SK-N-SH treated with all-trans-retinoic acid at 6 μM for 48 hours (cell line): ENCODE measurements around the gene TNIP1.

Experiments used
- ATAC-seq: fragments of 200-7000 bp; cut with Tn5 transposase; 3 replicates; pipeline ENCODE4 v1.9.1; 2020; ENCODE audit warnings: mild to moderate bottlenecking, moderate library complexity
- ARNTL ChIP-seq: fragments of 450-650 bp; formaldehyde crosslinking; IDR thresholded peaks from 2 replicates; pipeline ENCODE4 v1.5.0; 2020; ENCODE audit warnings: low read depth, mild to moderate bottlenecking, moderate library complexity, borderline replicate concordance
- BACH2 ChIP-seq: fragments of 250-450 bp; sonication (Bioruptor Pico); IDR thresholded peaks from 2 replicates; pipeline ENCODE4 v1.9.0; 2021; ENCODE audit warnings: mild to moderate bottlenecking, borderline replicate concordance
- CSDC2 ChIP-seq: fragments of 250-450 bp; sonication (Bioruptor Pico); IDR thresholded peaks from 2 replicates; pipeline ENCODE4 v1.5.0; 2020; ENCODE audit warnings: mild to moderate bottlenecking, moderate library complexity
- ESRRG ChIP-seq: fragments of 250-450 bp; sonication (Bioruptor Pico); IDR thresholded peaks from 2 replicates; pipeline ENCODE4 v1.6.1; 2021; ENCODE audit warnings: mild to moderate bottlenecking
- GLIS3 ChIP-seq: fragments of 250-450 bp; sonication (Bioruptor Pico); IDR thresholded peaks from 2 replicates; pipeline ENCODE4 v1.5.0; 2020; ENCODE audit warnings: mild to moderate bottlenecking, moderate library complexity
- OSR1 ChIP-seq: fragments of 250-450 bp; sonication (Bioruptor Pico); IDR thresholded peaks from 2 replicates; pipeline ENCODE4 v1.8.0; 2022; ENCODE audit warnings: moderate library complexity, mild to moderate bottlenecking, inconsistent platforms
- PPARA ChIP-seq: fragments of 250-450 bp; sonication (Bioruptor Pico); IDR thresholded peaks from 2 replicates; pipeline ENCODE4 v1.5.0; 2020; ENCODE audit warnings: mild to moderate bottlenecking, borderline replicate concordance
- RARB ChIP-seq: fragments of 250-450 bp; sonication (Bioruptor Pico); IDR thresholded peaks from 2 replicates; pipeline ENCODE4 v1.8.0; 2021; ENCODE audit warnings: mild to moderate bottlenecking, moderate library complexity
- SNAI2 ChIP-seq: fragments of 250-450 bp; sonication (Bioruptor Pico); IDR thresholded peaks from 2 replicates; pipeline ENCODE4 v1.5.0; 2020; ENCODE audit warnings: mild to moderate bottlenecking, moderate library complexity
- TCF4 ChIP-seq: fragments of 250-450 bp; sonication (Bioruptor Pico); IDR thresholded peaks from 2 replicates; pipeline ENCODE4 v1.8.0; 2021; ENCODE audit warnings: mild to moderate bottlenecking, moderate library complexity, borderline replicate concordance
- TOX ChIP-seq: fragments of 250-450 bp; sonication (Bioruptor Pico); IDR thresholded peaks from 2 replicates; pipeline ENCODE4 v1.8.0; 2021; ENCODE audit warnings: mild to moderate bottlenecking, moderate library complexity, borderline replicate concordance
- ZC3H10 ChIP-seq: fragments of 250-450 bp; sonication (Bioruptor Pico); IDR thresholded peaks from 2 replicates; pipeline ENCODE4 v1.5.1; 2021; ENCODE audit warnings: mild to moderate bottlenecking, moderate library complexity
- ZFP3 ChIP-seq: fragments of 250-450 bp; sonication (Bioruptor Pico); IDR thresholded peaks from 2 replicates; pipeline ENCODE4 v1.5.0; 2020; ENCODE audit warnings: mild to moderate bottlenecking, moderate library complexity
- ZFP30 ChIP-seq: fragments of 450-650 bp; formaldehyde crosslinking; IDR thresholded peaks from 2 replicates; pipeline ENCODE4 v1.5.0; 2022; ENCODE audit warnings: mild to moderate bottlenecking, moderate library complexity
- ZNF565 ChIP-seq: fragments of 450-650 bp; formaldehyde crosslinking; conservative IDR thresholded peaks from 2 replicates; pipeline ENCODE4 v1.5.0; 2020; ENCODE audit warnings: low read depth, mild to moderate bottlenecking, moderate library complexity
- ZNF70 ChIP-seq: fragments of 450-650 bp; formaldehyde crosslinking; IDR thresholded peaks from 2 replicates; pipeline ENCODE4 v1.5.0; 2020; ENCODE audit warnings: mild to moderate bottlenecking, moderate library complexity
- ZNF8 ChIP-seq: fragments of 450-650 bp; formaldehyde crosslinking; IDR thresholded peaks from 2 replicates; pipeline ENCODE4 v1.5.0; 2020; ENCODE audit warnings: mild to moderate bottlenecking, moderate library complexity
- TF ChIP-seq, protein P1 (sequence below): fragments of 250-450 bp; sonication (Bioruptor Pico); IDR thresholded peaks from 2 replicates; pipeline ENCODE4 v1.5.1; 2020; ENCODE audit warnings: low read depth, mild to moderate bottlenecking, moderate library complexity
- TF ChIP-seq, protein P2 (sequence below): fragments of 250-450 bp; sonication (Bioruptor Pico); IDR thresholded peaks from 2 replicates; pipeline ENCODE4 v1.5.0; 2020; ENCODE audit warnings: mild to moderate bottlenecking, moderate library complexity
- TF ChIP-seq, protein P3 (sequence below): fragments of 250-450 bp; sonication (Bioruptor Pico); IDR thresholded peaks from 2 replicates; pipeline ENCODE4 v1.8.0; 2020; ENCODE audit warnings: mild to moderate bottlenecking, moderate library complexity, borderline replicate concordance
- TF ChIP-seq, protein P4 (sequence below): fragments of 250-450 bp; sonication (Bioruptor Pico); IDR thresholded peaks from 2 replicates; pipeline ENCODE4 v1.8.0; 2021; ENCODE audit warnings: low read depth, mild to moderate bottlenecking, moderate library complexity, borderline replicate concordance
- TF ChIP-seq, protein P5 (sequence below): fragments of 250-450 bp; sonication (Bioruptor Pico); IDR thresholded peaks from 2 replicates; pipeline ENCODE4 v1.5.1; 2021; ENCODE audit warnings: mild to moderate bottlenecking, moderate library complexity

TNIP1 gene

DNA sequence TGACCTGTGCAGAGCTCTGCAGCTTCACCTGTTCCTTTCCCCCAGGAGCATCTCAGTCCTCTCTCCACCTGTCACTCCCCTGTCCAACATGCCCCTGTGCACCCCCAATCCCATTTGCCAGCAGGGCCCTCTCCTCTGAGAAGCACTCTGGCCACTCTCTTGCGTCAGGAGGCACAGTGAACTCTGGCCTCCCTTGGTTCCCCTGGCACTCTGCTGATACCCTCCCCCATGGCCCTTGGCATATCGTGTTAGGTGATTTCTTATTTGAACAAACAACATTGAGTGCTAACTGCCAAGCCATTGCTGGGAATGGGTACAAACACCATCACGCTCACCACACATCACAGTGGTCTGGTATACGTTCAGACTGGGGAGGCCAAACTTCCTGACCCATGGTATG, 20.9 kb upstream of the TNIP1 start:
- no peak for ATAC-seq
- TF ChIP-seq, protein P1, sequence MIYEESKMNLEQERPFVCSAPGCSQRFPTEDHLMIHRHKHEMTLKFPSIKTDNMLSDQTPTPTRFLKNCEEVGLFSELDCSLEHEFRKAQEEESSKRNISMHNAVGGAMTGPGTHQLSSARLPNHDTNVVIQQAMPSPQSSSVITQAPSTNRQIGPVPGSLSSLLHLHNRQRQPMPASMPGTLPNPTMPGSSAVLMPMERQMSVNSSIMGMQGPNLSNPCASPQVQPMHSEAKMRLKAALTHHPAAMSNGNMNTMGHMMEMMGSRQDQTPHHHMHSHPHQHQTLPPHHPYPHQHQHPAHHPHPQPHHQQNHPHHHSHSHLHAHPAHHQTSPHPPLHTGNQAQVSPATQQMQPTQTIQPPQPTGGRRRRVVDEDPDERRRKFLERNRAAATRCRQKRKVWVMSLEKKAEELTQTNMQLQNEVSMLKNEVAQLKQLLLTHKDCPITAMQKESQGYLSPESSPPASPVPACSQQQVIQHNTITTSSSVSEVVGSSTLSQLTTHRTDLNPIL (CRISPR knock-in tag): no peak
- no peak for TF ChIP-seq ZNF70 (CRISPR knock-in tag)
- no peak for TF ChIP-seq GLIS3 (CRISPR knock-in tag)
- no peak for TF ChIP-seq PPARA (CRISPR knock-in tag)
- TF ChIP-seq ZC3H10 (CRISPR knock-in tag): no peak
- no peak for TF ChIP-seq RARB (CRISPR knock-in tag)
- TF ChIP-seq CSDC2 (CRISPR knock-in tag): no peak
- TF ChIP-seq, protein P2, sequence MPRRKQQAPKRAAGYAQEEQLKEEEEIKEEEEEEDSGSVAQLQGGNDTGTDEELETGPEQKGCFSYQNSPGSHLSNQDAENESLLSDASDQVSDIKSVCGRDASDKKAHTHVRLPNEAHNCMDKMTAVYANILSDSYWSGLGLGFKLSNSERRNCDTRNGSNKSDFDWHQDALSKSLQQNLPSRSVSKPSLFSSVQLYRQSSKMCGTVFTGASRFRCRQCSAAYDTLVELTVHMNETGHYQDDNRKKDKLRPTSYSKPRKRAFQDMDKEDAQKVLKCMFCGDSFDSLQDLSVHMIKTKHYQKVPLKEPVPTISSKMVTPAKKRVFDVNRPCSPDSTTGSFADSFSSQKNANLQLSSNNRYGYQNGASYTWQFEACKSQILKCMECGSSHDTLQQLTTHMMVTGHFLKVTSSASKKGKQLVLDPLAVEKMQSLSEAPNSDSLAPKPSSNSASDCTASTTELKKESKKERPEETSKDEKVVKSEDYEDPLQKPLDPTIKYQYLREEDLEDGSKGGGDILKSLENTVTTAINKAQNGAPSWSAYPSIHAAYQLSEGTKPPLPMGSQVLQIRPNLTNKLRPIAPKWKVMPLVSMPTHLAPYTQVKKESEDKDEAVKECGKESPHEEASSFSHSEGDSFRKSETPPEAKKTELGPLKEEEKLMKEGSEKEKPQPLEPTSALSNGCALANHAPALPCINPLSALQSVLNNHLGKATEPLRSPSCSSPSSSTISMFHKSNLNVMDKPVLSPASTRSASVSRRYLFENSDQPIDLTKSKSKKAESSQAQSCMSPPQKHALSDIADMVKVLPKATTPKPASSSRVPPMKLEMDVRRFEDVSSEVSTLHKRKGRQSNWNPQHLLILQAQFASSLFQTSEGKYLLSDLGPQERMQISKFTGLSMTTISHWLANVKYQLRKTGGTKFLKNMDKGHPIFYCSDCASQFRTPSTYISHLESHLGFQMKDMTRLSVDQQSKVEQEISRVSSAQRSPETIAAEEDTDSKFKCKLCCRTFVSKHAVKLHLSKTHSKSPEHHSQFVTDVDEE (CRISPR knock-in tag): no peak
- no peak for TF ChIP-seq BACH2 (CRISPR knock-in tag)
- TF ChIP-seq, protein P3, sequence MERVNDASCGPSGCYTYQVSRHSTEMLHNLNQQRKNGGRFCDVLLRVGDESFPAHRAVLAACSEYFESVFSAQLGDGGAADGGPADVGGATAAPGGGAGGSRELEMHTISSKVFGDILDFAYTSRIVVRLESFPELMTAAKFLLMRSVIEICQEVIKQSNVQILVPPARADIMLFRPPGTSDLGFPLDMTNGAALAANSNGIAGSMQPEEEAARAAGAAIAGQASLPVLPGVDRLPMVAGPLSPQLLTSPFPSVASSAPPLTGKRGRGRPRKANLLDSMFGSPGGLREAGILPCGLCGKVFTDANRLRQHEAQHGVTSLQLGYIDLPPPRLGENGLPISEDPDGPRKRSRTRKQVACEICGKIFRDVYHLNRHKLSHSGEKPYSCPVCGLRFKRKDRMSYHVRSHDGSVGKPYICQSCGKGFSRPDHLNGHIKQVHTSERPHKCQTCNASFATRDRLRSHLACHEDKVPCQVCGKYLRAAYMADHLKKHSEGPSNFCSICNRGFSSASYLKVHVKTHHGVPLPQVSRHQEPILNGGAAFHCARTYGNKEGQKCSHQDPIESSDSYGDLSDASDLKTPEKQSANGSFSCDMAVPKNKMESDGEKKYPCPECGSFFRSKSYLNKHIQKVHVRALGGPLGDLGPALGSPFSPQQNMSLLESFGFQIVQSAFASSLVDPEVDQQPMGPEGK (CRISPR knock-in tag): no peak
- TF ChIP-seq OSR1: no peak
- no peak for TF ChIP-seq ARNTL
- no peak for TF ChIP-seq TCF4 (CRISPR knock-in tag)
- TF ChIP-seq, protein P4, sequence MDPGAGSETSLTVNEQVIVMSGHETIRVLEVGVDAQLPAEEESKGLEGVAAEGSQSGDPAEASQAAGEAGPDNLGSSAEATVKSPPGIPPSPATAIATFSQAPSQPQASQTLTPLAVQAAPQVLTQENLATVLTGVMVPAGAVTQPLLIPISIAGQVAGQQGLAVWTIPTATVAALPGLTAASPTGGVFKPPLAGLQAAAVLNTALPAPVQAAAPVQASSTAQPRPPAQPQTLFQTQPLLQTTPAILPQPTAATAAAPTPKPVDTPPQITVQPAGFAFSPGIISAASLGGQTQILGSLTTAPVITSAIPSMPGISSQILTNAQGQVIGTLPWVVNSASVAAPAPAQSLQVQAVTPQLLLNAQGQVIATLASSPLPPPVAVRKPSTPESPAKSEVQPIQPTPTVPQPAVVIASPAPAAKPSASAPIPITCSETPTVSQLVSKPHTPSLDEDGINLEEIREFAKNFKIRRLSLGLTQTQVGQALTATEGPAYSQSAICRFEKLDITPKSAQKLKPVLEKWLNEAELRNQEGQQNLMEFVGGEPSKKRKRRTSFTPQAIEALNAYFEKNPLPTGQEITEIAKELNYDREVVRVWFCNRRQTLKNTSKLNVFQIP (CRISPR knock-in tag): no peak
- no peak for TF ChIP-seq ESRRG (CRISPR knock-in tag)
- TF ChIP-seq ZFP3 (CRISPR knock-in tag): no peak
- no peak for TF ChIP-seq TOX (CRISPR knock-in tag)
- no peak for TF ChIP-seq SNAI2 (CRISPR knock-in tag)
- no peak for TF ChIP-seq ZNF565
- TF ChIP-seq, protein P5, sequence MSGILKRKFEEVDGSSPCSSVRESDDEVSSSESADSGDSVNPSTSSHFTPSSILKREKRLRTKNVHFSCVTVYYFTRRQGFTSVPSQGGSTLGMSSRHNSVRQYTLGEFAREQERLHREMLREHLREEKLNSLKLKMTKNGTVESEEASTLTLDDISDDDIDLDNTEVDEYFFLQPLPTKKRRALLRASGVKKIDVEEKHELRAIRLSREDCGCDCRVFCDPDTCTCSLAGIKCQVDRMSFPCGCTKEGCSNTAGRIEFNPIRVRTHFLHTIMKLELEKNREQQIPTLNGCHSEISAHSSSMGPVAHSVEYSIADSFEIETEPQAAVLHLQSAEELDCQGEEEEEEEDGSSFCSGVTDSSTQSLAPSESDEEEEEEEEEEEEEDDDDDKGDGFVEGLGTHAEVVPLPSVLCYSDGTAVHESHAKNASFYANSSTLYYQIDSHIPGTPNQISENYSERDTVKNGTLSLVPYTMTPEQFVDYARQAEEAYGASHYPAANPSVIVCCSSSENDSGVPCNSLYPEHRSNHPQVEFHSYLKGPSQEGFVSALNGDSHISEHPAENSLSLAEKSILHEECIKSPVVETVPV (CRISPR knock-in tag): no peak

DNA sequence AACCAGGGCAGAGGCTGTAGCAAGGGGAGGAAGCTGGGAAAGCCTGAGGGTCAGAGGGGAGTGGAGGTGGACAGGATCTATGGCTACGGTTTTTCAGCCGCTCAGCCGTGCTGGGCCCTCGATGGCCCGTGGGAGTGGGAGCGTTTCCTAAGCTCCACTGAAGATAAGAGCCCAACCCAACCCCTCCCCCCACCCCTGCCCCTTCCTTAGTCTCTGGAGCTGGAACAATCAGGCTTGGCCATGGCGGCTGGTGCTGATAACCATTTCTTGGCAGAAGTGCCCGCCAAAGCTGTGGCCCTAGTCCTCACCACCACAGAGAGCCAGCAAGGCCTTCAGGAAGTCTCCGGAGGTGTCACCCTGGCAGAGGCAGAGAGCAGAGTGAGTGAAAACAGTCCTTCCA, 20.3 kb upstream of the TNIP1 start:
- no peak for ATAC-seq
- no peak for TF ChIP-seq ARNTL

DNA sequence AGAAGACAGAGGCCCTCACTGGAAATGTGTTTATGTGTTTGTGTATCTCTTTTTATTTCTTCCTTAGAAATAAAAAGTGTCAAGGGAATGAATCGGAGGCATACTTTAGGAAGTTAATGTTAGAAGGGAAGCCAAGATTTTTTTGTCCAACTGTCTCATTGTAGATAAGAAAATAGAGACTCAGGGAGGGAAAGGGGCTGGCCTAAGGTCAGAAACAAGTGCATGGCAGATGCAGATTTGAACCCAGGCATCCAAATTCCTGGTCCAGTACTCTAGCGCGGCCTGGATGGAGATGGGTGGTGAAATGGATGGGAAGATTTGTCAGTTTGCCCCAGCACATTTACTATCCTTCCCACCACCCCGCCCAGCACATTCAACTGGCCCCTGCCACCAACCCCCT, 19.8 kb upstream of the TNIP1 start:
- ATAC-seq: no peak
- TF ChIP-seq, protein P3 (CRISPR knock-in tag): no peak
- no peak for TF ChIP-seq TOX (CRISPR knock-in tag)
- TF ChIP-seq ZC3H10 (CRISPR knock-in tag): no peak
- TF ChIP-seq ZNF70 (CRISPR knock-in tag): no peak
- TF ChIP-seq, protein P1 (CRISPR knock-in tag): no peak
- TF ChIP-seq CSDC2 (CRISPR knock-in tag): no peak
- no peak for TF ChIP-seq ESRRG (CRISPR knock-in tag)
- no peak for TF ChIP-seq ZFP30 (CRISPR knock-in tag)
- no peak for TF ChIP-seq BACH2 (CRISPR knock-in tag)
- no peak for TF ChIP-seq PPARA (CRISPR knock-in tag)
- TF ChIP-seq, protein P2 (CRISPR knock-in tag): no peak
- no peak for TF ChIP-seq ZNF8 (CRISPR knock-in tag)
- no peak for TF ChIP-seq GLIS3 (CRISPR knock-in tag)
- no peak for TF ChIP-seq ZNF565
- TF ChIP-seq ARNTL: no peak
